HG03159 (cell line): ENCODE measurements around the gene FOXA2.

Experiments
- ATAC-seq: cut with Tn5 transposase; IDR thresholded peaks from one replicate; pipeline ENCODE4 v1.9.1; 2021; ENCODE audit warnings: mild to moderate bottlenecking, moderate library complexity; ENCODE audit not compliant: unreplicated experiment

FOXA2 gene

GRCh38 chr20:22542427-22542826 is 41.9 kb downstream of the FOXA2 start:
- ATAC-seq: no peak

- no peak for ATAC-seq
These were observed 43.5 kb downstream of the FOXA2 start for GRCh38 chr20:22540832-22541231.

DNA sequence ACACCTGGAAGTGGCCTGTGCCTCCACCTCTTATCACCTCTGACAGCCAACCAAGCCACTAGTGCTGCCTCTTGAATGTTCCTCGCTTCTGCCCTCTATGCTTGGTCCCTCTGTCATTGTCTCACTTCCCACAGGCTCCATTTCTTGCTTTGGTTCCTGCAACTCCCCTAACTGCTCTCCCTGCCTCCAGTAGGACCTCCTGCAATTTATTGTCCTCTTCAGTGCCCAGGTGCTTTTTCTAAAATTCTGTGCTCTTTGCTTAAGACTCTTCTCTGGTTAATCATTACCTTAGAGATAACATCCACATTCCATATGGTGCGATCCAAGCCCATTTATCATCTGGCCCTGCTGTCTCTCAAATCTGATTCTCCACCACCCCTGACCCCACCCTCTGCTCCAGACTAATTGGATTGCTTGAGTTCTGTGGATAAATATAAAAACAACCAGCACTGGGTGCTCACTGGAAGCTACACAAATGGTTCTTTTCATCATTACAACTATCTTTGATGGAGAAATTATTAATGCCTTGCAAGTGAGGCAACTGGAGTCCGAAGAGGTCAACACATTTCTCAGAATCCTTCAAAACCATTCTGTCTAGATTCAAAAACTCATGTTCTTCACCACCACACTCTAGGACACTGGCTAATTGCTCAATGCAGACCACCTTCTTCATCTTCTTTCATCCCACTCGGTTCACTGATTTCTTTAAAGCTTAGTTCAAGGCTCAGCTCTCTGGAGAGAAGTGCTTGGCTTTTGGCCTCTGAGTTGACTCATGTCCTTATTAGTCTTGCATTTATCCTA is 47.2 kb downstream of the FOXA2 start:
- ATAC-seq: no peak

GRCh38 chr20:22536141-22536828 is 48.1 kb downstream of the FOXA2 start:
- no peak for ATAC-seq

DNA sequence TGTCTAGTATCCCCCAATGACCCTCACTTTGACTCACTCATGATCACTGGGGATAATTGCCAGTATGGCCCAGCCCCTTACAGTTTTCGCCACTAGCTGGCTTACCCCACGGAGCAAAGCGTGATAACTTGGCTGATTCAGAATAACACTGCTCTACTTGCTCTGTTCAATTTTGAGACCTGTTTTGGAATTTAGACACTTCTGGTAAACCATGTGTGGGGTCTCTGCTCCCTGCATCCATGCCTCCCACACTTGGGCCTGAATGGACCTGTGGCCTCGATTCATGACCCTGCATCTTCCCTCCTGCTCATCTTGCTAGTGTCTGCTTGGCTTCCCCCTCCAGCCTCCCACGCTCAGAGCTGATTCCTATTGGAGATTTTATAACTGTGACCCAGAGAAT is 48.9 kb downstream of the FOXA2 start:
- ATAC-seq: no peak

DNA sequence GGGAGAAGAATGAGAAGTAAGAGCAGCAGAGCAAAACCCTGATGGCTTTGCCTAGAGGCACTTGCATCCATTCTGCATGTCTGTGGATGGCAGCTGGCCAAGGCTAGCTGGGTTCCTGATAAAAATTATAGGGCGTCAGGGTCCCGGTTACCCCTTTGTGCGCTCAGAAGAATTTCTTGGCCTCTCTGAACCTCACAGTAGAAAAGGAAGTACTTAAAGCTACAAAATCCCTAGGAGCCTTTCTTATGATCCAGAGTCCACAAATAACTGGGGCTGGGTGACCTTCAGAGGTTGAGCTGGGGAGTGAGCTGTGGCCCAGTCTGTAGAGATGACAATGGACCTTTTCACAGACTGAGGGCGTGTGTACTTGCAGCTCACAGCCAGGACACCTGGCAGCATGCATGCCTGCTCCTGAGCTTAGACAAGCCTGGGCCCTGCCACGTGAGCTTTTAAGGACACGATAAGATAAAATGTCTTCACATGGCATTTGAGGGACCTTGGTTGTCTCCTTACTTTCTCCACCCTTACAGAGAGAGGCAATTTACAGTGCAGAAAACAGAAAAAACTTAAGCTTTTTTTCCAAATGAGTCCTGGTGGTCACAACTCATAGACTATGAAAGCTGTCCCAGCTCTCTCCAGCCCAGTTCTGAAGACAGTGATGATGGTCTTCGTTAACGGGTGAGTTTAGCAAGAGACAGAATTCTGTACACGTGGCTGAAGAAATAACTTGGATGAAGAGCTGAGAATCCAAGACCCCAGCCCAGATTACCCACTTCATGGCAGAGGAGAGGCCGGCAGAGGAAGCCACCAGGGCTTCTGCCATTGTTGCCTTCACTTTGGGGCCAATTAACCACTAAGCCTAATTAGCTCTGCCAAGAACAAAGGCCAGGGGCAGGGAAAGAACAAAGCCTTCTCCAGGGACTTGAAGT is 50.3 kb downstream of the FOXA2 start:
- no peak for ATAC-seq

- ATAC-seq: no peak
These were observed 51.8 kb downstream of the FOXA2 start for GRCh38 chr20:22532598-22532997.

DNA sequence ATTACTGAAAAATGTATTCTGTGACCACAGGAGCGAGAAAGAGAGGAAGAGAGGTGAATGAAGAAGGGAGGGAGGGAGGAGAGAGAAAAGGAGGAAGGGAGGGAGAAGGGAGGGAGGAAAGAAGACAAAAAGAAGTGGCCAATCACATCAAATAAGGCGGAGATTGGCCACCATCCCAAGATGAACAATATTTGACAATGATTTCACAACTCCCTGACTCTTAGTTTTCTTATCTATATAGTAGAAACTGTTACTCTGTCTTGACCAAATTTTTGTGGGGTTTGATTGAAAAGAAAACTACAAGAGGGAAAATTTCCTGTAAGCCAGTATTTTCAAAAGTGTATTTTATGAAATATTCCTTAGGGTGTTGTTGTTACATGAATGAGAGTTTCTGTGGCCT is 52.6 kb downstream of the FOXA2 start:
- no peak for ATAC-seq

DNA sequence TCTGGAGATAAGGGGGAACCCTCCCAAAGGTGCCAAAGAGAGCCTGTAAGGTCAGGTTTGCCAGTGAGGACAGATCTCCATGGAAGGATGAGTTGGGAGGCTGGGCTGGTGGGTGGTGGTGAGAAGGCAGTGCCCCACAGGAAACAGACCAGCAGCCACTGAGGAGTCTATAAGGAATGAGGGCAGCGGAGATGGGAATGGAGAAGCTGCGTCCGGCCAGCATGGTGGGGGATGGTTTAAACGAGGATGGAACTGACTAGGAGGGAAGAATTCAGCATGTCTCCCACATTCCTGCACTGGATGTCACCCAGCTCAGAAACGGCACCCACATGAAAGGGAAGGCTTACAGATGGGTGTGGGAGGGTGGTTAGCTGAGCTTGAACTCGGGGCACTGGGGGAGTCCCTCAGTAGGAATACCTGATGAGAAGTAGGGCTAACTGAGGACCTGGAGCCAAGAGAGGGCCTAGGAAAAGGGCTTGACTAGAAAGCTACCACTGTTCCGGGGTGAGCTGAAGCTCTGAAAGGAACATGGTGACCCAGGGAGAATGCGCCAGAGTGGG is 53.2 kb downstream of the FOXA2 start:
- no peak for ATAC-seq
